Suprapubic skin (tissue), 4 donors: ENCODE measurements around the gene IL9R. TPM values are rescaled to one million over a fixed set of nuclear protein-coding genes. Genes with fewer than 3 reads are reported as not detected.
"Not testable (repeated sequence)": the region's sequence is repeated elsewhere in the genome, so short reads cannot be mapped to it uniquely, and the experiment has no call there.

Source experiments
- DNase-seq, 2 donors: peaks; one replicate each; pipeline ENCODE4 v3.0.0-alpha.2; 2019; ENCODE audit warnings: low spot score in 2 of 2
- H3K27ac ChIP-seq: fragments of 200-600 bp; sonication (generic); one replicate; pipeline ENCODE4 v1.5.1; 2019
- H3K27me3 ChIP-seq: fragments of 200-600 bp; sonication (generic); one replicate; pipeline ENCODE4 v1.5.1; 2019
- H3K36me3 ChIP-seq: fragments of 200-600 bp; sonication (generic); one replicate; pipeline ENCODE4 v1.5.1; 2019
- H3K4me1 ChIP-seq: fragments of 200-600 bp; sonication (generic); one replicate; pipeline ENCODE4 v1.5.1; 2019
- H3K4me3 ChIP-seq: fragments of 200-600 bp; sonication (generic); one replicate; pipeline ENCODE4 v1.5.1; 2019; ENCODE audit warnings: mild to moderate bottlenecking
- H3K9me3 ChIP-seq: fragments of 200-600 bp; sonication (generic); one replicate; pipeline ENCODE4 v1.5.1; 2019
- CTCF ChIP-seq, 2 donors: fragments of 200-600 bp in 1 of 2; fragments of 450-650 bp in 1 of 2; sonication (generic) in 1 of 2; IDR thresholded peaks; one replicate each; pipeline ENCODE4 v1.5.1; 2016 to 2019; ENCODE audit warnings: antibody characterized with exemption in 2 of 2, mild to moderate bottlenecking in 1 of 2, moderate library complexity in 1 of 2
- EP300 ChIP-seq: sonication (generic); formaldehyde crosslinking; IDR thresholded peaks from one replicate; pipeline ENCODE4 v1.6.1; 2017; ENCODE audit warnings: antibody characterized with exemption
- POLR2A ChIP-seq, 2 donors: fragments of 450-650 bp; IDR thresholded peaks; one replicate each; pipeline ENCODE4 v1.6.1; 2017; ENCODE audit warnings: antibody characterized with exemption in 2 of 2, mild to moderate bottlenecking in 2 of 2, moderate library complexity in 2 of 2
- POLR2AphosphoS5 ChIP-seq, 3 donors: sonication (generic); formaldehyde crosslinking; IDR thresholded peaks; one replicate each; pipeline ENCODE4 v1.6.1; 2017; ENCODE audit warnings: antibody characterized with exemption in 3 of 3
- WGBS: methylation state at CpG from one replicate; pipeline ENCODE4 v1.1.5; 2018; 5-methylcytosine and 5-hydroxymethylcytosine counted together
- total RNA-seq, 4 donors: library from RNA; depleted of rRNA; stranded (reverse); fragments of >200 nt; gene quantifications; one replicate each; pipeline ENCODE4 v1.1.0, GENCODE V29; 2016

The IL9R gene
- total RNA-seq, 4 donors from 2014 or later, result 0.38 to 0.64 (median 0.41) TPM

- TF ChIP-seq POLR2AphosphoS5 (IDR thresholded peaks at IDR 0.05) (no peak), EP300 (no peak), POLR2A (IDR thresholded peaks at IDR 0.05) (no peak), CTCF (IDR thresholded peaks at IDR 0.05) (no peak)
- Histone ChIP-seq H3K9me3 (no peaks in the 10 kb centered on the region), H3K27ac (no peak overlapping the region), H3K36me3 (no peaks in the 10 kb centered on the region), H3K4me3 (no peak overlapping the region), H3K27me3 (peaks cover 3% of the 10 kb centered on the region), H3K4me1 (no peaks in the 10 kb centered on the region)
- DNase-seq, result no peak
- 77% methylated on average over 1 of the region's 1 CpG for WGBS
Observed at GRCh38 chrX:155998116-155998515, 620 bp downstream of the IL9R start.

GRCh38 chrX:155998761-155999510 is 1.4 kb downstream of the IL9R start:
- TF ChIP-seq CTCF (IDR thresholded peaks at IDR 0.05) (no peak), POLR2A (IDR thresholded peaks at IDR 0.05) (no peak), POLR2AphosphoS5 (IDR thresholded peaks at IDR 0.05) (no peak), EP300 (no peak)
- Histone ChIP-seq H3K27me3 (peaks cover 3% of the 10 kb centered on the region), H3K4me1 (no peaks in the 10 kb centered on the region), H3K9me3 (no peaks in the 10 kb centered on the region), H3K36me3 (no peaks in the 10 kb centered on the region), H3K27ac (no peak overlapping the region), H3K4me3 (no peak overlapping the region)
- no peak for DNase-seq
- WGBS, result 78% methylated on average over 5 of the region's 9 CpGs

GRCh38 chrX:155999751-156000150 is 2.3 kb downstream of the IL9R start:
- H3K4me1 ChIP-seq, H3K27ac ChIP-seq, H3K4me3 ChIP-seq, DNase-seq, H3K27me3 ChIP-seq, H3K36me3 ChIP-seq, H3K9me3 ChIP-seq: not testable (repeated sequence)
- 68% methylated on average over 9 of the region's 9 CpGs for WGBS

GRCh38 chrX:156000361-156000926 is 2.9 kb downstream of the IL9R start:
- Histone ChIP-seq H3K36me3 (no peaks in the 10 kb centered on the region), H3K27ac (no peak overlapping the region), H3K27me3 (no peaks in the 10 kb centered on the region), H3K4me3 (no peak overlapping the region), H3K9me3 (no peaks in the 10 kb centered on the region), H3K4me1 (no peaks in the 10 kb centered on the region)
- WGBS, result no CpG with 5 or more reads among the region's 5 CpGs
- no peak for DNase-seq
- TF ChIP-seq EP300 (no peak), CTCF (IDR thresholded peaks at IDR 0.05) (no peak), POLR2A (IDR thresholded peaks at IDR 0.05) (no peak), POLR2AphosphoS5 (IDR thresholded peaks at IDR 0.05) (no peak)

- H3K36me3 ChIP-seq, result no peaks in the 10 kb centered on the region
- H3K4me3 ChIP-seq, result no peak overlapping the region
- DNase-seq, result no peak
- 70% methylated on average over 4 of the region's 12 CpGs for WGBS
- H3K27me3 ChIP-seq, result no peaks in the 10 kb centered on the region
- no peaks in the 10 kb centered on the region for H3K9me3 ChIP-seq
- TF ChIP-seq POLR2A (IDR thresholded peaks at IDR 0.05), result no peak
- TF ChIP-seq POLR2AphosphoS5 (IDR thresholded peaks at IDR 0.05), result no peak
- TF ChIP-seq CTCF (IDR thresholded peaks at IDR 0.05), result no peak
- H3K4me1 ChIP-seq, result no peaks in the 10 kb centered on the region
- H3K27ac ChIP-seq, result no peak overlapping the region
Observed at GRCh38 chrX:156001001-156001666, 3.6 kb downstream of the IL9R start.
